Activated CD8-positive, alpha-beta memory T cell treated with anti-CD3 and anti-CD28 coated beads for 1 hour (primary cell): ENCODE measurements around the gene NUDCD2.
"Not testable (repeated sequence)": the region's sequence is repeated elsewhere in the genome, so short reads cannot be mapped to it uniquely, and the experiment has no call there.

Experiments used
- DNase-seq, 2 donors: peaks; one replicate each; pipeline ENCODE4 v3.0.0-alpha.2; 2020; ENCODE audit warnings: low read depth in 1 of 2; ENCODE audit errors: extremely low read depth in 1 of 2

Gene NUDCD2

GRCh38 chr5:163473635-163474243, 13.8 kb upstream of the NUDCD2 start:
- DNase-seq = no peak

- DNase-seq = no peak
These were observed 7.8 kb upstream of the NUDCD2 start for GRCh38 chr5:163467682-163468081.

GRCh38 chr5:163463063-163463435, 3.1 kb upstream of the NUDCD2 start:
- DNase-seq = no peak

GRCh38 chr5:163460562-163461171, 765 bp upstream of the NUDCD2 start, which contains the start of gene HMMR:
Gene HMMR (plus strand): TSS chr5:163460632. CDS start chr5:163460693, 61 bp downstream.
- no peak for DNase-seq

GRCh38 chr5:163459462-163459818, 462 bp downstream of the NUDCD2 start:
- DNase-seq = no peak

- no peak for DNase-seq
These were observed 1.0 kb downstream of the NUDCD2 start for GRCh38 chr5:163458778-163459385.

- DNase-seq = no peak
These were observed 3.1 kb downstream of the NUDCD2 start for GRCh38 chr5:163456840-163457239.

GRCh38 chr5:163456029-163456589, 3.8 kb downstream of the NUDCD2 start:
- no peak for DNase-seq

- not testable (repeated sequence) for DNase-seq
These were observed 4.5 kb downstream of the NUDCD2 start for GRCh38 chr5:163455406-163455805.

GRCh38 chr5:163453705-163454104, 6.2 kb downstream of the NUDCD2 start:
- no peak for DNase-seq

- DNase-seq = no peak
These were observed 8.4 kb downstream of the NUDCD2 start for GRCh38 chr5:163451489-163451888.

- no peak for DNase-seq
These were observed 11.4 kb downstream of the NUDCD2 start for GRCh38 chr5:163448491-163448890.

GRCh38 chr5:163447875-163448274, 12.0 kb downstream of the NUDCD2 start:
- DNase-seq = no peak

GRCh38 chr5:163447191-163447590, 12.7 kb downstream of the NUDCD2 start:
- no peak for DNase-seq

- no peak for DNase-seq
These were observed 14.6 kb downstream of the NUDCD2 start for GRCh38 chr5:163445345-163445744.

- no peak for DNase-seq
These were observed 15.4 kb downstream of the NUDCD2 start for GRCh38 chr5:163444526-163444925.

- no peak for DNase-seq
These were observed 18.9 kb downstream of the NUDCD2 start for GRCh38 chr5:163440954-163441353.

- no peak for DNase-seq
These were observed 20.8 kb downstream of the NUDCD2 start for GRCh38 chr5:163439092-163439425.

GRCh38 chr5:163437309-163438182, 22.4 kb downstream of the NUDCD2 start, which contains the start of gene CCNG1:
Gene CCNG1 (plus strand): TSS chr5:163437595. CDS start chr5:163439257, 1,662 bp downstream.
- peak; percentile 74 to 76 for DNase-seq

GRCh38 chr5:163437011-163437308, 22.9 kb downstream of the NUDCD2 start:
- DNase-seq = no peak

GRCh38 chr5:163436515-163436914, 23.4 kb downstream of the NUDCD2 start:
- no peak for DNase-seq
